Esophagus squamous epithelium (tissue), 5 donors: ENCODE measurements around the gene GARNL3. TPM values are rescaled to one million over a fixed set of nuclear protein-coding genes. Genes with fewer than 3 reads are reported as not detected.

Experiments used
- DNase-seq: peaks from one replicate; lab custom pipeline; 2025; lab: John Stamatoyannopoulos, UW
- H3K27ac ChIP-seq, 4 donors: fragments of 200-600 bp; sonication (generic); one replicate each; pipeline ENCODE4 v1.5.1; 2016 to 2019; ENCODE audit warnings: mild to moderate bottlenecking in 1 of 4
- H3K27me3 ChIP-seq, 4 donors: fragments of 200-600 bp; sonication (generic); 1 replicate in 3 of 4; 2 replicates in 1 of 4; pipeline versions ENCODE4 v1.5.1 to v1.6.0; 2017 to 2021; ENCODE audit warnings: antibody characterized with exemption in 1 of 4
- H3K36me3 ChIP-seq, 3 donors: fragments of 200-600 bp; sonication (generic); one replicate each; pipeline ENCODE4 v1.5.1; 2016 to 2019
- H3K4me1 ChIP-seq, 3 donors: fragments of 200-600 bp; sonication (generic); one replicate each; pipeline ENCODE4 v1.5.1; 2017 to 2019
- H3K4me3 ChIP-seq, 4 donors: fragments of 200-600 bp; sonication (generic); 1 replicate in 3 of 4; 2 replicates in 1 of 4; pipeline ENCODE4 v1.5.1; 2016 to 2019; ENCODE audit warnings: mild to moderate bottlenecking in 2 of 4, moderate library complexity in 1 of 4
- H3K9me3 ChIP-seq, 3 donors: fragments of 200-600 bp; sonication (generic); one replicate each; pipeline ENCODE4 v1.5.1; 2016 to 2019
- CTCF ChIP-seq, 6 experiments: fragments of 450-650 bp in 4 of 6; fragments of 200-600 bp in 2 of 6; sonication (generic) in 2 of 6; IDR thresholded peaks; one replicate each; pipeline ENCODE4 v1.5.1; 2016 to 2019; ENCODE audit warnings: antibody characterized with exemption in 6 of 6, mild to moderate bottlenecking in 4 of 6, moderate library complexity in 4 of 6
- POLR2A ChIP-seq, 4 donors: fragments of 450-650 bp; IDR thresholded peaks; one replicate each; pipeline ENCODE4 v1.6.1; 2017; ENCODE audit warnings: antibody characterized with exemption in 4 of 4, mild to moderate bottlenecking in 4 of 4, moderate library complexity in 3 of 4
- WGBS, 2 donors: methylation state at CpG; one replicate each; pipeline ENCODE4 v1.1.5; 2018; 5-methylcytosine and 5-hydroxymethylcytosine counted together
- intact Hi-C: fragments of 100-400 bp; cut with DNase I; formaldehyde crosslinking; loops from one replicate; pipeline ENCODE4 v1.15.0; 2022
- total RNA-seq, 4 donors: library from RNA; depleted of rRNA; stranded (reverse); fragments of >200 nt; gene quantifications; one replicate each; pipeline ENCODE4 v1.1.0, GENCODE V29; 2016
- donor health status: DM: yes; HTN: yes; CAD: no.

Gene GARNL3
- total RNA-seq, 4 donors from 2014 or later, result 1.1 to 22.9 (median 8.2) TPM

DNA sequence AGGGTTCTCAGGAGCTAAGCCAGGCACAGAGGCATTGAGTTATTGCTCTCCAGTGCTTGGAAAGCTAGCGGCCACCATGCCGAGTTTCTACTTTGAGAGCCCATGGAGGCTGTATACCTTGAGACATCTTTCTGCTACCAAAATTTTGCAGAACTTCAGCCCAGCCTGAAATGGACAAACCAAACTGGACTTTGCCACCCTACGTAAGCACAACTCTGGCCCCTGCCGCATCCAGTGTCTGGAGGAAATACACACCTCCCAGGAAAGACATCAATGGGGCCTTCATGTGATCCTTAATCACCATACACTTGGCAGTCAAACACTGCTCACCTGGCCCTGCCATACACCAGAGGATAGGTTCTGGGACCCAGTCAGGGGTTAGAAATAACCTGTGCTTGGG, 27.8 kb downstream of the GARNL3 start:
- Histone ChIP-seq H3K27me3 (no peaks in the 10 kb centered on the region), H3K36me3 (no peaks in the 10 kb centered on the region), H3K4me1 (peaks cover 0 to 7% (median 0%) of the 10 kb centered on the region in 3 donors), H3K9me3 (no peaks in the 10 kb centered on the region), H3K27ac (no peak overlapping the region), H3K4me3 (no peak overlapping the region)
- intact Hi-C loops, result no loop called here
- WGBS, 2 donors, result 80 to 100% methylated on average over 1 to 2 of the region's 4 CpGs
- DNase-seq, result no peak
- TF ChIP-seq POLR2A (IDR thresholded peaks at IDR 0.05) (no peak), CTCF (IDR thresholded peaks at IDR 0.05) (no peak)

DNA sequence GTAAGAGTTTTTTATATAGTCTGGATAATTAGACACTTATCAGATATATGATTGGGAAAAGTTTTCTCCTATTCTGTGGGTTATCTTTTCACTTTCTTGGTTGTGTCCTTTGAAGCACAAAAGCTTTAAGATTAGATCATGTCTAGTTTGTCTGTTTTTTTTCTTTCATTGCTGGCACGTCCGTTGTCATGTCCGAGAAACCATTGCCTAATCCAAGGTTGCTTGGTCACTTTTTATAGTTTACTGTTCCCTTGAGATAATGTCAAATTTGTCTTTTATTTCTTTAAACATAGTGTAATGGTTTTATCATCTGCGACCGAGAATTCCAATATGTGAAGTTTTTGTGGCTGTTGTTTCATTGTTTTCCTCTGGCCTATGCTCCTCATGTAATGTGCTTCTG, 28.8 kb downstream of the GARNL3 start:
- TF ChIP-seq CTCF (IDR thresholded peaks at IDR 0.05) (no peak), POLR2A (IDR thresholded peaks at IDR 0.05) (no peak)
- no peak for DNase-seq
- Histone ChIP-seq H3K4me1 (peaks cover 0 to 7% (median 0%) of the 10 kb centered on the region in 3 donors), H3K27ac (no peak overlapping the region), H3K9me3 (no peaks in the 10 kb centered on the region), H3K27me3 (no peaks in the 10 kb centered on the region), H3K36me3 (no peaks in the 10 kb centered on the region), H3K4me3 (no peak overlapping the region)
- intact Hi-C loops, result no loop called here
- WGBS, 2 donors, result 67 to 86% methylated on average over 4 to 5 of the region's 5 CpGs

GRCh38 chr9:127293767-127294166, 29.2 kb downstream of the GARNL3 start:
- WGBS, 2 donors, result 38 to 43% methylated on average over 1 of the region's 1 CpG
- Histone ChIP-seq H3K9me3 (no peaks in the 10 kb centered on the region), H3K27ac (no peak overlapping the region), H3K36me3 (no peaks in the 10 kb centered on the region), H3K4me1 (peaks cover 0 to 7% (median 0%) of the 10 kb centered on the region in 3 donors), H3K27me3 (no peaks in the 10 kb centered on the region), H3K4me3 (no peak overlapping the region)
- intact Hi-C loops, result no loop called here
- TF ChIP-seq POLR2A (IDR thresholded peaks at IDR 0.05) (no peak), CTCF (IDR thresholded peaks at IDR 0.05) (no peak)
- no peak for DNase-seq

DNA sequence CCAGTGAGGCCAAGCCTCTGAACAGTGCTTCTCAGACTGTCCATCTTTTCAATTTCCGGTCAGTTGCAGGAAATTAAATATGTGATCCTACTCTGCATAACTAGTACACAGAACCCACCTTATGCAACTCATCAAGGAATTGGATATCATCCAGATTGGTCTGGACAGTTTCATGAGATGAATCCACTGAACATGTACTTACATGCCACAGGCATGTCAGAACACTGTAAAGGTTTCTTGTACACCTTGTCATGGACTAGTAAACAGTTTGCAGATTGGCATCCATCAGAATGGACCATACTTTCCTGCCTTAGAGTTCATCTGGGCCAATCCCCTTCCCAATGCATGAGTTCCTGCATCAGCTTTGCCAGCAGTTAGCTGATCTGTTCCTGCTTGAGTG, 30.4 kb downstream of the GARNL3 start:
- Histone ChIP-seq H3K36me3 (no peaks in the 10 kb centered on the region), H3K27ac (no peak overlapping the region), H3K27me3 (no peaks in the 10 kb centered on the region), H3K9me3 (no peaks in the 10 kb centered on the region), H3K4me3 (no peak overlapping the region), H3K4me1 (peaks cover 0 to 7% (median 0%) of the 10 kb centered on the region in 3 donors)
- no peak for DNase-seq
- intact Hi-C loops, result no loop called here
- WGBS, 2 donors, result 67 to 100% methylated on average over 1 of the region's 1 CpG
- TF ChIP-seq POLR2A (IDR thresholded peaks at IDR 0.05) (no peak), CTCF (IDR thresholded peaks at IDR 0.05) (no peak)

DNA sequence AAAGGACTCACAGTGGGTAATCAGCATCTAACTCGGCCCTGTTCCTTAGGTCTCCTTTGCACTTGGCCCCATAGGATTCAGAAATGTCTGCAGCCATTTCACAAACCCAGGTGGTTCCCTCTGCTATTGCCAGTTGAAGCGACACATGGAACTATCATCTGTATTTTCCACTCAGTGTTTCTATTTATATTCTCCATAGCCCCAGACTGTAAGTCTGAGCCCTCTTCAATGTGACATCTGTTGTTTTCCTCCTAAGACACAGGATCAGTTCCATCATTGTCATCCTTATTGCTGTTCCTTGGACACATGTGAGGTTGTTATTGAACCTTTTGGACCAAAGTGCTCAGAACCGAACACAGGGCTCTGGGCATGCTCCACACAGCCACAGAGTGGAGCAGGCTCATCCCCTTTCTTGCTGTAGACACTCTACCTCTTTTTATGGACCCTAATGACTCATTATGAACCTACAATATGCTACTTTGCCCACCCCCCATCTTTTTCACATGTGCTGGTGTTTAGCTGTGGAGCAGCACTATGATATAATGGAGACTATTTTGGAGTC, 36.4 kb downstream of the GARNL3 start:
- no peak for TF ChIP-seq CTCF (IDR thresholded peaks at IDR 0.05)
- no peak for TF ChIP-seq POLR2A (IDR thresholded peaks at IDR 0.05)
- no peaks in the 10 kb centered on the region for H3K9me3 ChIP-seq
- H3K27ac ChIP-seq, result no peak overlapping the region
- DNase-seq, result no peak
- H3K27me3 ChIP-seq, result no peaks in the 10 kb centered on the region
- no peaks in the 10 kb centered on the region for H3K4me1 ChIP-seq
- WGBS, 2 donors, result 69 to 83% methylated on average over 3 of the region's 3 CpGs
- intact Hi-C loops, result no loop called here
- no peak overlapping the region for H3K4me3 ChIP-seq
- H3K36me3 ChIP-seq, result no peaks in the 10 kb centered on the region
